HFF-Myc (cell line): ENCODE results near the gene HAGHL.

Experiments
- DNase-seq: peaks from one replicate; pipeline ENCODE4 v3.0.0-alpha.2; 2011; ENCODE audit warnings: low read depth; ENCODE audit errors: extremely low read depth
- H3K4me3 ChIP-seq: replicated peaks from 2 replicates; pipeline ENCODE4 v1.5.1; 2011; ENCODE audit warnings: low read depth, mild to moderate bottlenecking, control low read depth, low read length
- CTCF ChIP-seq: IDR thresholded peaks from 2 replicates; pipeline ENCODE4 v1.5.1; 2012; ENCODE audit warnings: mild to moderate bottlenecking, low read depth, low read length, control low read depth; ENCODE audit errors: missing control alignments

Gene HAGHL

GRCh38 chr16:705431-706188, 21.3 kb upstream of the HAGHL start, which contains the start of gene FBXL16:
FBXL16 (minus strand) TSS chr16:705801; CDS start chr16:697405, 8,396 bp downstream.
- TF ChIP-seq CTCF, result no peak
- no peak within 1 kb of the TSS for H3K4me3 ChIP-seq
- no peak for DNase-seq

- H3K4me3 ChIP-seq, result no peak overlapping the region
- no peak for TF ChIP-seq CTCF
- DNase-seq, result no peak
These were observed 20.5 kb upstream of the HAGHL start for GRCh38 chr16:706189-707061.

GRCh38 chr16:707062-707538, 19.8 kb upstream of the HAGHL start:
- TF ChIP-seq CTCF, result no peak
- no peak overlapping the region for H3K4me3 ChIP-seq
- DNase-seq, result no peak

- DNase-seq, result no peak
- no peak for TF ChIP-seq CTCF
- no peak overlapping the region for H3K4me3 ChIP-seq
These were observed 18.9 kb upstream of the HAGHL start for GRCh38 chr16:708019-708418.

- H3K4me3 ChIP-seq, result no peak overlapping the region
- TF ChIP-seq CTCF, result no peak
- no peak for DNase-seq
These were observed 17.9 kb upstream of the HAGHL start for GRCh38 chr16:708959-709358.

GRCh38 chr16:709566-710499, 17.1 kb upstream of the HAGHL start:
- no peak overlapping the region for H3K4me3 ChIP-seq
- no peak for TF ChIP-seq CTCF
- no peak for DNase-seq
